Measurements from ENCODE around the gene PTH1R. TPM values are rescaled to one million over a fixed set of nuclear protein-coding genes. Genes with fewer than 3 reads are reported as not detected.

PTH1R gene
- total RNA-seq, 4 donors from 2014 or later = 0.40 to 1.9 (median 1.5) TPM

GRCh38 chr3:46898321-46899150 lies 21.0 kb downstream of the PTH1R start:
- H3K27me3 ChIP-seq = peaks cover 0 to 47% (median 0%) of the 10 kb centered on the region in 4 donors
- H3K36me3 ChIP-seq = no peaks in the 10 kb centered on the region
- peaks cover 7 to 16% (median 7%) of the 10 kb centered on the region in 3 donors for H3K4me1 ChIP-seq
- TF ChIP-seq POLR2A (IDR thresholded peaks at IDR 0.05) (no peak), CTCF (IDR thresholded peaks at IDR 0.05) (no peak)
- H3K4me3 ChIP-seq = peak overlapping the region in 1 of 4 donors; percentile 45
- no peaks in the 10 kb centered on the region for H3K9me3 ChIP-seq
- no peak for DNase-seq
- intact Hi-C loops (cut with DNase I) = no loop called here
- WGBS, 2 donors = 11 to 19% methylated on average over 16 to 29 of the region's 71 CpGs
- no peak overlapping the region for H3K27ac ChIP-seq

- intact Hi-C loops (cut with DNase I) = no loop called here
- H3K27ac ChIP-seq = no peak overlapping the region
- WGBS, 2 donors = 54 to 83% methylated on average over 2 of the region's 22 CpGs
- no peaks in the 10 kb centered on the region for H3K9me3 ChIP-seq
- H3K4me3 ChIP-seq = peak overlapping the region in 1 of 4 donors; percentile 45
- DNase-seq = no peak
- peaks cover 4 to 13% (median 7%) of the 10 kb centered on the region in 3 donors for H3K4me1 ChIP-seq
- H3K27me3 ChIP-seq = peaks cover 0 to 39% (median 0%) of the 10 kb centered on the region in 4 donors
- TF ChIP-seq POLR2A (IDR thresholded peaks at IDR 0.05) = no peak
- TF ChIP-seq CTCF (IDR thresholded peaks at IDR 0.05) = no peak
- H3K36me3 ChIP-seq = no peaks in the 10 kb centered on the region
Observed at GRCh38 chr3:46899151-46900006, 21.9 kb downstream of the PTH1R start.

GRCh38 chr3:46900007-46900292 lies 22.4 kb downstream of the PTH1R start:
- no peaks in the 10 kb centered on the region for H3K9me3 ChIP-seq
- H3K27ac ChIP-seq = no peak overlapping the region
- no peak overlapping the region for H3K4me3 ChIP-seq
- no peak for TF ChIP-seq POLR2A (IDR thresholded peaks at IDR 0.05)
- TF ChIP-seq CTCF (IDR thresholded peaks at IDR 0.05) = no peak
- H3K27me3 ChIP-seq = peaks cover 0 to 36% (median 0%) of the 10 kb centered on the region in 4 donors
- peaks cover 4 to 13% (median 7%) of the 10 kb centered on the region in 3 donors for H3K4me1 ChIP-seq
- 100% methylated on average over 2 of the region's 5 CpGs; no CpG with 5 or more reads in 1 of the 2 donors for WGBS, 2 donors
- DNase-seq = no peak
- H3K36me3 ChIP-seq = no peaks in the 10 kb centered on the region
- intact Hi-C loops (cut with DNase I) = no loop called here

GRCh38 chr3:46900356-46900755 lies 22.8 kb downstream of the PTH1R start:
- H3K4me3 ChIP-seq = no peak overlapping the region
- no peak for DNase-seq
- peaks cover 0 to 35% (median 0%) of the 10 kb centered on the region in 4 donors for H3K27me3 ChIP-seq
- intact Hi-C loops (cut with DNase I) = no loop called here
- TF ChIP-seq CTCF (IDR thresholded peaks at IDR 0.05) = no peak
- no peak for TF ChIP-seq POLR2A (IDR thresholded peaks at IDR 0.05)
- WGBS, 2 donors = 87 to 100% methylated on average over 1 to 4 of the region's 6 CpGs
- H3K4me1 ChIP-seq = peaks cover 4 to 13% (median 7%) of the 10 kb centered on the region in 3 donors
- H3K27ac ChIP-seq = no peak overlapping the region
- H3K9me3 ChIP-seq = no peaks in the 10 kb centered on the region
- H3K36me3 ChIP-seq = no peaks in the 10 kb centered on the region

GRCh38 chr3:46901061-46901460 lies 23.5 kb downstream of the PTH1R start:
- intact Hi-C loops (cut with DNase I) = no loop called here
- no peaks in the 10 kb centered on the region for H3K36me3 ChIP-seq
- WGBS, 2 donors = 48 to 50% methylated on average over 1 to 2 of the region's 3 CpGs
- H3K27ac ChIP-seq = no peak overlapping the region
- peaks cover 0 to 31% (median 0%) of the 10 kb centered on the region in 4 donors for H3K27me3 ChIP-seq
- no peak for DNase-seq
- H3K4me1 ChIP-seq = peaks cover 4 to 13% (median 7%) of the 10 kb centered on the region in 3 donors
- TF ChIP-seq CTCF (IDR thresholded peaks at IDR 0.05) (no peak), POLR2A (IDR thresholded peaks at IDR 0.05) (no peak)
- H3K4me3 ChIP-seq = no peak overlapping the region
- H3K9me3 ChIP-seq = no peaks in the 10 kb centered on the region

All from esophagus squamous epithelium (tissue), 5 donors.